HG03060 (cell line): Measurements from ENCODE around the gene ATP6V0C.
"Not testable (repeated sequence)": the region's sequence is repeated elsewhere in the genome, so short reads cannot be mapped to it uniquely, and the experiment has no call there.

Source experiments
- ATAC-seq: cut with Tn5 transposase; IDR thresholded peaks from one replicate; pipeline ENCODE4 v1.9.1; 2021; ENCODE audit warnings: low read depth, moderate number of reproducible peaks; ENCODE audit not compliant: unreplicated experiment

The ATP6V0C gene

GRCh38 chr16:2474877-2475412 is 38.8 kb upstream of the ATP6V0C start, which contains the start of gene TBC1D24:
Gene TBC1D24 (plus strand): TSS chr16:2475127. CDS start chr16:2496149, 21,022 bp downstream.
- ATAC-seq, result no peak

- ATAC-seq, result no peak
These were observed 38.1 kb upstream of the ATP6V0C start for GRCh38 chr16:2475413-2476344.

DNA sequence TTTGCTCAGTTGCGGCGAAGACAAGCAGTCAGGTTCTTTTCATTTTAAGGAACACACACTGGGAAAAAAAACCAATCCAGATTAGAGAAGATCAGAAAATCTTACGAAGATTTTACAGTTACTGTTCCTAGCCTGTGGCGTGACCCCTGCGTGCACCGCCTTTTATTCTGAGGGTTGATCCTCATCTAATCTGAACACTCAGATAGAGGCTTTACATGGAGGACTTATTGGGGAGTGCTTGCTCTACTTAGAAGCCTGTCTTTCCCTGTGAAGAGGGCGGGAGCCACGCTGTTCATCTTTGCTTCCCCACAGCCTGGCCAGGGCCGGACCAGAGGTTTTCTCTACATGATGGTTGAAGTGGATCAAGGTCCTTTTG is 37.4 kb upstream of the ATP6V0C start:
- ATAC-seq, result no peak

- ATAC-seq, result no peak
These were observed 37.0 kb upstream of the ATP6V0C start for GRCh38 chr16:2476741-2477140.

GRCh38 chr16:2477327-2477726 is 36.4 kb upstream of the ATP6V0C start:
- no peak for ATAC-seq

GRCh38 chr16:2478279-2478678 is 35.5 kb upstream of the ATP6V0C start:
- ATAC-seq, result no peak

DNA sequence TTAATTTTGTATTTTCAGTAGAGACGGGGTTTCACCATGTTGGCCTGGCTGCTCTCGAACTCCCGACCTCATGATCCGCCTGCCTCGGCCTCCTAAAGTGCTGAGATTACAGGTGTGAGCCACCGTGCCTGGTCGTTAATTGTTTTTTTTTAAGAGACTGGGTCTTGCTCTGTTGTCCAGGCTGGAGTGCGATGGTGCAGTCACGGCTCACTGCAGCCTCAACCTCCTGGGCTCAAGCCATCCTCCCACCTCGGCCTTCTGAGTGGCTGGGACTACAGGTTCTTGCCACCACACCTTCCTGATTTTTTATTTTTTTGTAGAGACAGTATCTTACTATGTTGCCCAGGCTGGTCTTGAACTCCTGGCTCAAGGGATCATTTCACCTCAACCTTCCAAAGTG is 33.8 kb upstream of the ATP6V0C start:
- not testable (repeated sequence) for ATAC-seq

GRCh38 chr16:2480948-2481347 is 32.8 kb upstream of the ATP6V0C start:
- no peak for ATAC-seq

GRCh38 chr16:2481676-2482075 is 32.1 kb upstream of the ATP6V0C start:
- ATAC-seq, result no peak

DNA sequence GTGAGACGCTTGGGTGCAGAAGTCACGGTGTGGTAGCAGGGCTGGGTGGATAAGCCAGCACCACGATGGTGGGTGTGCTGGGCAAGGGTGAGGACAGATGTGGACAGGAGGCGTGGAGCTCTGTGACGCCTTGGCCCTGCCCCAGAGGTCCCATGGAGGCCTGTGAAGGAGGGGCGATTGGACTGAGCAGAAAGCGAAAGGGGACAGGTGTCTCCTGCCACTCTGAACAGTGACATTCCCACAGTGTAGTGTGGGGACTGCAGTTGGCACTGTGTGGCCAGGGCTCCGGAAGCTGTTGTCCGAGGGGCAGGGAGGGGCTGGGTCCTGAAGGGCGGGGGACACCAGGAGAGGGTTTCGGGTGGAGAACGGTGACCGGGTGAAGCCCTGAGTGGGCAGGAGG is 31.5 kb upstream of the ATP6V0C start:
- ATAC-seq, result no peak

- no peak for ATAC-seq
These were observed 30.8 kb upstream of the ATP6V0C start for GRCh38 chr16:2482708-2483534.

DNA sequence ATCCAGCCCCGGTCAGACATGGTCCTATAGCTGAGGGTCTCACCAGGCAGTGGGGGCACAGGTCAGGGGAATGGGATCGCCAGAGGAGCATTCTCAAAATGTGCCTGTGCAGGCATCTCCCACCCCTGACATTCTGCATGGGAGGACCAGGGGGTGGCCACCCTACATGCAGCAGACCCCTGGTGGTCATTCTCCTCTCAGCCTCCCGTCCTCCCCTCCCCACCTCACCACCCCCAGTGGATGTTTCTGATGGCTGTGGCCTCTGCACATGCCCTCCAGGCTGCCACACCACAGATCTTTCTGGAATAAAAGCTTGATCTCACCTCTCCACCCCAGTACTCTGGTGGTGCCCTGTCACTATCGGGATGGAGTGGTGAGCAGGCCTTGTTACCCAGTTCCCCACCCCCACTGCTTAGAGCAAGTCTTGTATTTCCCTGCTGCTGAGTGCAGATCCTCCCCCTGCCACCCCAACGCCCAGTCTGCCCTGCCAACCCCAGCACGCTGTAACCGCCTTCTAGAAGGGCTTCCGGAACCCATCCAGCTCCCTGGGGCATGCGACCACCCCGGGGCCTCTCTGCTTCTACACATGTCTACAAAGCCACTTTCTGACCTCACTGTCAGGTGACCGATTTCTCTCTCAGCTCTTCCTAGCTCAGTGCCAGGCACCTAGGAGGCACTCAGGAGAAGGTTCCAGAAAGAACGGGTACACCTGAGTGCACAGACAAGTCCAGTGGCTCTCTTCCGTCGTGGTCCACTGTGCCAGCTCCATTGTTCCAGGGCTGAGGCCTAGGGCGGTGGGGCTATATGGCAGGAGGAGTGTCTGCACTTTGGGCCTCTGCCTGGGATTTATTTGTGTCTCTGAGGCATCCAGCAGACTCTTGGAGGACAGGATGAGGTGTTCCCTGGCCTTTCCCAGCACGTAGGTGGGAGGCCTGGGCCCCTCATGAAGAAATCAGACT is 29.5 kb upstream of the ATP6V0C start:
- no peak for ATAC-seq

GRCh38 chr16:2484898-2485508 is 28.7 kb upstream of the ATP6V0C start:
- ATAC-seq, result no peak

- no peak for ATAC-seq
These were observed 27.8 kb upstream of the ATP6V0C start for GRCh38 chr16:2485811-2486507.

GRCh38 chr16:2486645-2487516 is 26.9 kb upstream of the ATP6V0C start:
- ATAC-seq, result no peak

- ATAC-seq, result no peak
These were observed 26.3 kb upstream of the ATP6V0C start for GRCh38 chr16:2487517-2487842.

- no peak for ATAC-seq
These were observed 25.7 kb upstream of the ATP6V0C start for GRCh38 chr16:2487903-2488531.

GRCh38 chr16:2489581-2489980 is 24.2 kb upstream of the ATP6V0C start:
- no peak for ATAC-seq
